AG08395 (cell line): Measurements from ENCODE around the gene TNNT2.

ENCODE experiments used
- DNase-seq: peaks from one replicate; pipeline ENCODE4 v3.0.0; 2012; ENCODE audit warnings: mixed read lengths, low spot score

TNNT2 gene

DNA sequence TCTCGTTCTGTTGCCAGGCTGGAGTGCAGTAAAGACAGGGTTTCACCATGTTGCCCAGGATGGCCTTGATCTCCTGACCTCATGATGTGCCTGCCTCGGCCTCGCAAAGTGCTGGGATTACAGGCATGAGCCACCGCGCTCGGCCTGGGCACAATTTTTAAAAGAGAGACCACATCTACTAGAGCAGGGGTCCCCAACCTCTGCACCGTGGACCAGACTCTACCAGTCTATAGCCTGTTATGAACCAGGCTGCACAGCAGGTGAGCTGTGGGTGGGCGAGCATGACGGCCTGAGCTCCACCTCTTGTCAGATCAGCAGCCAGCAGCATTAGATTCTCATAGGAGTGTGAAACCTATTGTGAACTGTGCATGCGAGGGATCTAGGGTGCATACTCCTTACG is 20.8 kb downstream of the TNNT2 start:
- no peak for DNase-seq

DNA sequence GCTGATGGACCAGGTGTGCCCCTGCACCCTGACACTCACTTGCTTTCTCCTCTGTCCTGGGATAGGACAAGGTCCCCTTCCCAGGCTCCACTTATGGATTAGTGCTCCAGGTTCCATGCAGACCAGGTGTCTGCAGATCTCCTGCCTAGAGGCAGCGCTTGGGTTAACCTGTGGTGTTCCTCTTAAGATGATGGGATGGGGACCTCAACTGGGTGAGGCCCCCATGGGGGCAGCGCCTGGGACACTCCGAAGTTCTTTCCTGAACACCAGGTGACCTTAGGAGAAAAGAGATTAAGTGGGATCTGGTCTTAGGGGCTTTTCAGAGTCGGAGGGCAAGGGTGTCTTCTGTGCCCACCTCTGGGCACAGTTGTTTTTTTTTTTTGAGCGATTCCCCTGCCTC is 21.2 kb downstream of the TNNT2 start:
- no peak for DNase-seq

DNA sequence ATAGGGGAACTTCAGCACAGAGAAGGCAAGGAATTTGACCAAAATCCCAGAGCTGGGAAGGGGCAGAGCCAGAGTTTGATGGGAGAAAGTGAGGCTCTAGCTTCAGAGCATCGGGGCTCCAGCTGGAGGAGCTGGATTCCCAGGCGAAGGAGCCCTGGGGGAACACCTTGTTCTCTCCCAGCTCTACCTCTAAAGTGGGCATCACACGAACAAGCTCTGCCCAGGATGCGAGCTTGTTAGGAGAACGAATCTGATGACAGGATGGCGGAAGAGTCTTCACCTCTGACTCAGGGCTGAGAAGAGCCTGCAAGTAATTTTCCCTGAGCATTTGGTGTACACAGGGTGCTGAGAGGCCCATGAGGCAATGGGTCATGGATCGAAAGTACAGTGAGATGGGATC is 22.0 kb downstream of the TNNT2 start:
- DNase-seq = no peak

DNA sequence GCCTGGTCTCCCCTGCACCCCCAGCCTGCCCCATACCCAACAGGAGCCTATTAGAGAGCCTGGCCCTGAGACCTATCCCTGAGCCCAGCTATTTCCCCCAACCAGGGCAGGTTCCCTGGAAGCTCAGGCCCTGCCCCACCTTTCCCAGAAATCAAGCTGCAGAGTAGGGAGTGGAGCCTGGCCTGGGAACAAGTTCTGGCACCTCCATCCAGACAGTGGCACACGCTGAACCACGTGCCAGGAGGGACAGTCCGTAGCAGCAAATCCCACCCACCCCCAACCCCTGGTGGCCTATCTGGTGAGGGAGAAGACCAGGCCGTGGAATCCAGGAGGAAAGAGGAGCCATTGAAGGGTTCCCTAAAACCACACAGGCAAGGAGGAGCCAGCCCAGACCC is 22.6 kb downstream of the TNNT2 start:
- no peak for DNase-seq

DNA sequence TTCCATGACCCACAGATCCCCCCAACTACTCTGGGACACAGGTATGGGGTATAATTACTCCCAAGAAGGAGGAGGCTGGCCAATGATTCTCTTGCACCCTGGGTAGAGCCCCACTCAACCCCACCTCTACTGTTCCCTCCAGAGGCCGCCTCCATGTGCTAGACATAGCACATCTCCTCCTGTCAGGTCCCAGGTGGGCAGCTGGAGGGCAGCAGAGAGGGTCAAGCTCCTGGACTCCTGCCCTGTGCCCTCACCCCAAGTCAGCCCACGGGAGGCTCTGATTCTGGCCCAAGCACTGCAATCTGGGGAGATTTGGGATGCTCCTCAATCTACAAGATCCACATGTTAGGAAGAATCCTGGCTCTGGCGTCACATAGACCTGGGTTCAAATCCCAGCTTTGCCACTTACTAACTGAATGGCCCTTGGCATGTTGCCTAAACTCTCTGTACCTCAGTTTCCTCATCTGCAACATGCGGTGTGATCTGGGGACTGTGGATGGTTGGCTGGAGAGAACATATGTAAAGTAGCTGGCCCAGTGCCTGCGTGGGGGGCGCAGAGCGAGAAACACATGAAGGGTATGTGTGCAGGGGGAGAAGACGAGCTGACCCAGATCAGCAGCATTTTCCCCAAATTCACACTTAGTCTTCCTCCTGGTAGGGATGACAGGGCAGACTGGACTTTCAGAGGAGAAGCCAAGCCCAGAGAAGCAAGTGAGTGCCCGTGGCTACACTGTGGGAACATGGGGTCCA is 23.2 kb downstream of the TNNT2 start:
- DNase-seq = no peak

DNA sequence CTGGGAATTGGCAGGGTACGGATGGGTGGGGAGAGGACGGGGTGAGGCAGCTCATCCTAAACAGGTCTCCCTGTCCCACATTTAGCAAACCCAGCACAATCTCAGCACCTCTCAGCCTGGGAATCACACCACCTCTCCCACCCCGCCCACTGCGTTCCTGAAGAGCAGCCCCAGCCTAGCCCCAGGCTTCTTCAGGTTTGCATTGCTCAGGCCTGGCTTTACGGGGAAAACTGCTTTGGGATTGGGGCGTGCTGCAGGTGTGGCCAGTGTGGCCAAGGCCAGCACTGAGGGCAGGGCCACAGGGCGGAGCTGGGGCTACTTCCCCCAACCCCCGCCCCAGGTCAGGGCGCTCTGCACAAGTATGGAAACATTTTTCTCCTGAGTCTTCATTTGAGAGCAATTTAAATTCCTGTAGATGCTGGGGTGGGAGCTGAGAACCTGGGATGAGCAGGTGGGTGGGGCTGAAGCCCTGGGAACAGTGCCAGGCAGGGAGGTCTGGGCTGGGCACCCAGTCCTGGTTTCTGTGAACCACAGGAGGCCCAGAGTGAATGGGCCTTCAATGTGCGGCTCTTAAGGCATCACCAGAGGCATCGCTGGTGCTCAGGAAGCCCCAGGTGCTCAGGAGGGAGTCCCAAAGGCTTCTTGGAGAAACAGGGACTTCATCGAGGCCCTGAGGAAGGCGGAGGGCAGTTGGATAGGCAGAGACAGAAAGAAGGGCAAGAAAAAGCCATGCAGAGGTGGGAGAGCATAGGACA is 24.1 kb downstream of the TNNT2 start:
- DNase-seq = no peak

DNA sequence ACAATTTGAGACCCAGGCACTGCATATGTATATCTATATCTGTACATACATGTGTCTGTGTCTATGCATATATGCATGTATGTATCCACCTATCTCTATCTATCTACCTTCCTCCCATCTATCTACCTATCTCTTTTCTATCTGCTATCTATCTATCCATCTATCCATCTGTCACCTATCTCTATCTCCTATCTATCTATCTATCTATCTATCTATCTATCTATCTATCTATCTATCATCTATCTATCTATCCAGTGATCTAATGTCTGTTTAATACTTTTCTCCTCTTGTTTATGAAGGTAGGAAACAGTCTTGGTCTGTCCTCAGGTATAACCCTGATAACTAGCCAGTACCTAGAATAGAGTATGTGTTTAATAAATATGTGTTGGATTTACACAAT is 25.9 kb downstream of the TNNT2 start:
- DNase-seq = no peak

DNA sequence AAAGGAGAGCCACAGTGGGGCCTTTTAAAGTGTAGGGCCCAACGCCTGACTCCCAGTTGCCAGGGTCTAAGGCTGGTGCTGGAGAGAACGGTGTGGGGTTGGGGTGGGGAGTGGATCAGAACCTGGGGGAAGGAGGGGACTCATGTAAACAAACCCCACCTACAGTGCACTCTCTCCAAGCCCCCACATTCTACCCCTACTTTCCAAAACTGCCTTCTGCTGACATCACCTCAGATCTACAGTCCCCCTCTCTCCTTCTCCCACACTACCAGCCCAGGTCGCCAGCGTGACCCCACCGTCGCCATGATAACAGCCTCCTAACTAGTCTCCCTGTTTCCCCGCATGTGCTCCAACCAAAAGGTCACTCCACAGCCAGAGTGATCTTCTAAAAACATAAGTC is 26.6 kb downstream of the TNNT2 start:
- DNase-seq = no peak

DNA sequence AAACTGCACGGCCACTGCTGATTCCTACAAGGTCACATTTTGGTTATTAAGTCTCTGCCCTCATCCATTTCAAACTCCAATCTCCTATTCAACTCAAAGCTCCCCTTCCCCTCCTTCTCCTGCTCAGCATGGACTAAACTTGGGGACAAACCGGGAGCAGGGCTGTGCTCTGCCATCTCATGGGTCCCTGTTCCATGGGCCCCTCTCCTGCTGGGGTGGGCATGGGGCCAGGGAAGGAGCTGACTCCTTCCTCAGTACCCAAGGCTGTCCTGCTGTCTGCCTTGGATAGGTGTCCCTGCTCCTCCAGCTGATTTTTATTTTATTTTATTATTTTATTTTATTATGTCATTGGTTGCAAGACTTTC is 27.1 kb downstream of the TNNT2 start:
- no peak for DNase-seq

DNA sequence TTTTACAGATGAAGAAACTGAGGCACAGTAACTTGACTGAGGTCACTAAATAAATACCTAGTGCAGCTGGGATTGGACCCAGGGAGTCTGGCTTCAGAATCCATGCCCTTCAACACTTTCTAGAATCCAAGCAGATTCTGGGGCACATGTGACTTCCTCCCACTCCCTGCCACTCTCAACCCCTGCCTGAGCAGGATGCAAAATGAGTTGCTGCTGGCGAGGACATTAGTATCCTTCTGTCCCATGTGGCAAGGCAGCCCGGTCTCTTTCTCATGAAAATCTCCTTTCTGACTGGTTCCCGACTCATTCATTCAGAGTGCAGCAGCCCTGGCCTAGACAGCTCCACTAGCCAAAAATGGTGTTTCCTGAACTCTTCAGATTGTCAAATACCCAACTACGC is 28.4 kb downstream of the TNNT2 start:
- DNase-seq = no peak

DNA sequence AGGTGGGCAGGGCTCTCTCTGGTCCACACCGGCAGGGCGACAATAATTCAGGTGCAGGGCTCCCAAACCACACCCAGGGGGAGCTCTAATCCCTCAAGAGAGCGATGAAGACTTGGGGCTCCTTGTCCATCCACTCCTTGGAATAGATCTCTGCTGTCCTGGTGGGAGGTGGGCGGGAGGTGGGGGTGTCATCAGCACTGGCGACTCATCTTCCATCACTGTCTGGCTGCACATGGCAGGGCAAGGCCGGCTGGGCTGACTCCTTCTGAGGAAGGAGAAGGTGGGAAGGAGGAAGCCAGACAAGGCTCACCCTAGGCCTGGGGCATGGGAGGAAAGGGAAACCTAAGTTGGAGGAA is 29.3 kb downstream of the TNNT2 start:
- peak; percentile 81 for DNase-seq

DNA sequence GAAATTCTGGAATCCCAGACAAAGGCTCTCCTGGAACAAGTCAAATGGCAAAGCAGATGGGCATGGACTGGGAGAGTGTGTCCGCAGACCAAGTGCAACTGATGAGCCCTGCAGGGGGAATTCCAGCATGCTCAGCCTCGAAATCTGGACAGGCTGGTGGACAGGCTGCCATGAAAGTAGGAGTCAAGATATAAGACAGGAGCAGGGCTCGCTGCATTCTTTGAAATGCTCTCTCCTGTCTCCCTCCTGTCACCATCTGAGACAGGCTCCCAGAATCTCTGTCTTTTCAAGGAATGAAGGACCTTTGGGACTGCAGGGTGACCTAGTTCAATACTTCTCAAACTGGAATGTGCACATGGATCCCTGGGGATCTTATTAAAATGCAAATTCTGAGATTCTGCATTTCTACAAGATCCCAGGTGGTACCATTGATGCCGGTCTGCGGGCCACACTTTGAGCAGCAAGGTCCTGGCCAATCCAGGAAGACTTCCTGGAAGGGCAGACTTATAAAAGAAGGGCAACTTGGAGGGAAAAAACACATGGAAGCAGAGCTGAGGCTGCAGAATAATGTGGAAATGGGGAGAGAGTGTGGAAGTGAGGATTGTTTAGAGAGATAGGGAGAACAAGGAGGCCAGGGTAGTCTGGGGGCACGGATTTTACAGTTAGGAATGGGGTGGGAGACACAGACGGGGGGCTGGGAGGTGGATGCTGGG is 29.8 kb downstream of the TNNT2 start:
- DNase-seq = no peak

DNA sequence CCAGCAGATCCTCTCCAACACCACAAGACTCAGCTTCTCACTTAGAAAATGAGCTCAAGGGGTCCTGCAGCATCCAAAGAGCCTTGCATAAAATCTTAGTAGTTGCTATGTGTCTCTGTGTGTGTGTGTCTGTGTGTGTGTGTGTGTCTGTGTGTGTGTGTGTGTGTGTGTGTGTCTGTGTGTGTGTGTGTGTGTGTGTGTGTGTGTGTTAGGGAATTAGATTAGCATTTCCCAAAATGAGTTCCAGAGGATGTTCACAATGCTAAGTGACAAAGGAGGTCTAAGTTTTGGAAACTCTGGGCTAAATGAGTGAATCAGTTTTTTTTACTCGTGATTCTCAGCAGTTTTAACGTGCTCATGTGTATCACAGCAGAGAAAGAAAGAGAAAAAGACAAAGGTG is 30.5 kb downstream of the TNNT2 start:
- DNase-seq = no peak

DNA sequence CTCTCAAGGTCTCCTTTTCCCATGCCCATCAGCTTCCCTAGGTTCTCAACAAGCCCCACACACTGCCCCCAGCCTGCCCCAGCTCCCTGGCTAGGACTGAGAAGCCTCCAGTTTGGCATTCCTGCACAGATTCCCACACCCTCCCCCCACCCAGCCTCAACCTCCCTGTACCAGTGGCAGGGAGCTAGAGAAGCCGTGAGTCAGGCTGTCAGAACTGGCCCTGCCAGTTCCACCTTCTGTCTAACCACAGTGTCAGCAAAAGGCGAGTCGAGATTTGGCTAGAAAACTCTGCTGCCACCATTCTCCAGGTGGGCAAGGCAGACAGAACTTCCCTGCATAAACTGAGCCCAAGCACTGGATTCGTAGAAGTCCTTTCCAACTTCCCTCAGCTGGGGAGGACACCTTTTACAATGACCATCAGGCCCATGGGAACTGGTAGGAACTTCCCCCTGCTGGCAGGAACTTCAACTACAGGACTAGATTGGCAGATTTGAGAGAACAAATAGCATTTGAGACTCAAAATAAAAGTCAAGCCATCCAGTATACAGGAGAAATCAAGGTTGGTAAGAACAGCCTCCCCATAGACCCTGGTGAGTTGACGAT is 31.0 kb downstream of the TNNT2 start:
- peak; percentile 71 for DNase-seq

DNA sequence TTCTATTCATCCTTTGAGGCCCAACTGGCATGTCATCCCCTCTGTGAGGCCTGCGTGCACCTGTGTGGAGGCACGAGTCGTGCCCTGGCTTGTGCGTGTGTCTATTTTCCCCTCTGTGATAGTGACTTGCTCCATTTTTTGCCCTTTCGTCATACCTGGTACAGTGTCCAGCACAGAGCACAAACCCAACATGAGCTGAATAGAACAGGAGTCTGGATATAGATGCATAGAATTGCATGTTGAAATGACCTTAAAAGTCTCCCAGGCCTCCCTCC is 32.5 kb downstream of the TNNT2 start:
- DNase-seq = no peak

DNA sequence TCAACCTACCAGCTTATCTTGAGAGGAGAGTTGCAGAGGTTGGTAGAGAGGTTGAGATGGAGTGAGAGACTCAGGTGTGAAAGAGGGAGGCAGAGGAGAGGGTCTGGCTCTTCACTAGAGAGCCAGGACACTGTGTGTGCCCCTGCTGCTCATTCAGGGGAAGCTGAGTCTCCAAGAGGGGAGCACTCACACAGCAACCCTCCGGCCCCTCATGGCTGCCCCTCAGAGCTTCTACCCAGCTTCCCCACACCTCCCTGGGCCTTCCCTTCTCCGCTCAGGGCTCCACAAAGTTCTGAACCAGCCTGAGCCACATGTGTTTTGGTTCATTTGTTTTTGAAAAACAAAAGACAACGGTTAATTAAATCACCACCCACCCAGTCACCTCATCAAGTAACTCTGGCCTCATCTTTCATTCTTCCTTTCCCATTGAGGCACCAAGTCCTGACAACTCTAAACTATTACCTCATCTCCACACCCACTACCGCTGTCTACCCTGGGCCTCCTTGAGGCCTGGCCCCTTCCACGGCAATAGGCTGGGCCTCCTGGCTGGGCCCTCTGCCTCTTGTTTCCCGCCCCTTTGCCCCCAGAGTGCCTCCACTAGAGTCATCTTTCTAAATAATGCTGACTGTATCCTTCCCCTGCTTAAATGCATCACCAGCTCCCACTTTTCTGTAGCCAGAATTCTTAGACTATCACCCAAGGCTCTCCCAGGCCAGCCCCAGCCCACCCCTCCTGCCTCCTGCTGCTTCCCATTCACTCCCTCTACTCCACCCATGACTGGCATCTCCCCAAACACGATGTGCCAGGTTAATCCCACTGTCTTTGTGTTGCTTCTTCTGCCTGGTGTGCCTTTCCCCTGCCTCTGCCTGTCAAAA is 33.0 kb downstream of the TNNT2 start:
- DNase-seq = no peak

DNA sequence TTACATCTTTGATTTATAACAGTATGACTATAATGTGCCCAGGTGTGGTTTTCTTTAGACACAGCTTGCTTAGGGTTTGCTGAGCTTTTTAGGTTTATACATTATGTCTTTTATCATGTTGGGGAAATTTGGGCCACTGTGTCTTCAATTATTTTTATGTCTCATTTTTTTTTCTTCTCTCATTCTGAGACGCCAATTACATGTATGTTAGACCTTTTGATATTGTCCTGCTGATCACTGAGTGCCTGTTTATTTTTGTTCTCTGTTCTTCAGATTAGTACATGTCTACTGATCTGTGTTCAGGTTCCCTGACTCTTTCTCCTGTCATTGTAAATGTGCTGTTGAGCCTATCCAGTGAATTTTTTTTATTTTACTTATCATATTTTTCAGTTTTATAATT is 36.1 kb downstream of the TNNT2 start:
- no peak for DNase-seq

DNA sequence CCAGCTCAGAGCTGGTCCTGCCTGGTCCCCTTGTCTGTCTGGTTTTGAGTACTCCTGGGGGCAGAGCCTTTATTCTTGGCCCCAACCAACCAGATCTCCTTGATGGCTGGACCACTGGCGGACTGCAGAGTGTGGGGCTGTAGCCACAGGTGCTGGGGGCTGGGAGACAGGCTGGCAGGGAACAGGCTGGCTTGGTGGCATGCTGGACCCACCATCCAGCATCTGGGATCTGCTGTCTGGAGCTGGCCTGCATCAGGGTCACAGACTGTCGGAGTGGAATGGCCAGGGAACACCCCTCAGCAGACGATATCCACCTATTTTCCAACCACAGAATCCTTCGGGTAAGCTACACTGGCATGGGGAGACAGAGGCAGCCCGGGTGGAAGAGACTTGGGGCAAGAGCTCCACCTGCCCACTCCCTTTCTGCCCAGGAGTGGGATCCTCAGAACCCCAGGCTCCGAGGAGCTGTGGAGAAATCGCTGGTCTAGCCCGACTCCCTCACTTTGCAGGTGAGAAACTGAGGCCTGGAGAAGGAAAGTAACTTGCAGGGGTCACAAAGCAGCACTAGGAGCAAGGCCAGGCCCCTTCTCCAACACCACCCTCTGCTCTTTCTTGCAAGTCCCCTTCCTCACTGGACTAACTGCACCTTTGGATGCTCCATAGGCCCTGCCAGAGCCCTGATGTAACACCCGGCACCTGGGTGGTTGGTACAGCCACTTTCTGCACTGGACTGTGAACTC is 40.6 kb downstream of the TNNT2 start:
- no peak for DNase-seq

DNA sequence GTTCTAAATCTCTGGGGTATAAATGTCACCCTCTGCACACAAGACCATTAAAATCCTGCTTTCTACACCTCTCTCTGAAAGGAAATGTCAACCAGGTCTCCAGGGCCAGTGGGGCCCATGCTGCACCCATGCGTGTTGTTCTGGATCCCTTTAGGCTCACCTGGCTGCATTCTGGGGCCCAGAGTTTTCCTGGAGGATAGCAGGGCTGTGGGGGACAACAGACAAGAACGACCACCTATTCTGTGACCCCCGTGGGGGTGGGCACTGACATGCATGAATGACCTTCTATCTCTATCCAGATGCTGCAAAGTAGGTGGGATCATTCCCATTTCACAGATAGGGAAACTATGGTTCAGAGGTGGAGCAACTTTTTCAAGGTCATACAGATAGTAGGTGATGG is 41.6 kb downstream of the TNNT2 start:
- no peak for DNase-seq

DNA sequence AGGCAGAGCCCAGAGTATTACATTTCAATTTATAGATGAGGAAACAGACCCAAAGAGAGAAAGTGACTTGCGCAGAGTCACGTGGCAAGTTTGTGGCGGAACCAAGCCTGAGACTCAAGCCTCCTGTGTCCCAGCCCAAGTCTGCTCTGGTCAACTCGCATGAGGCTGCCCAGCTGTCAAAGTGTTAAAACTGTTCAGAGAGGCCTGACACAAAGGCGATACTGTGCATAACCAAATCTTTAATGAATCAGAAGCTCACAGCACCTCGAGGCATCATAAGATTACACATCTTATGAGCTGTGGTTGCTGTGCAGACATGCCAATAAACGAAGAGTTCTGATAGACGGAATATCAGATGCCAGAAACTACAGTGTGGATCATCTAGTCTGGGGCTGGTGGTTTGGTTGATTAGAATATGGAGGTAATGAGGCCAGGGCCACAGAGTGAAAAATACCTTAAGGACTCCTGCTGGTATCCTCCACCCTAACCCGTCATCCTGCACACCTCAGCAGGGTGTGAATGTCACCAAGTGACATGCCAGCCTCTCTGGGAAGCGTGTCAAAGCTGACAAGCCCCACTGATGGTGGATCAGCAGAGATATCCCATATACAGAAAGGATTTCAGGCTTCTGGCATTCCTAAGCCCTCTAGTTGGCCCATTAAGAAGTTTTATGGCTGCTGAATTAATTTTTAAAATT is 42.2 kb downstream of the TNNT2 start:
- no peak for DNase-seq
